K562 (cell line): Measurements from ENCODE around the gene TBC1D12. TPM values are rescaled to one million over a fixed set of nuclear protein-coding genes. Genes with fewer than 3 reads are reported as not detected.

Experiments
- EP400 ChIP-seq: fragments of 450-650 bp; IDR thresholded peaks from 2 replicates; pipeline ENCODE4 v1.6.1; 2017; ENCODE audit warnings: antibody characterized with exemption, mild to moderate bottlenecking, moderate library complexity
- L3MBTL2 ChIP-seq: fragments of 450-650 bp; IDR thresholded peaks from 2 replicates; pipeline ENCODE4 v1.6.1; 2016; ENCODE audit warnings: mild to moderate bottlenecking, moderate library complexity
- MAZ ChIP-seq, 2 experiments: fragments of 450-650 bp in 1 of 2; sonication (generic) in 1 of 2; formaldehyde crosslinking; IDR thresholded peaks in 1 of 2; conservative IDR thresholded peaks in 1 of 2; 2 replicates each; pipeline versions ENCODE4 v1.4.0 to v1.5.0; 2020; ENCODE audit warnings: mild to moderate bottlenecking in 1 of 2, missing genetic modification reagents in 1 of 2
- MGA ChIP-seq: fragments of 450-650 bp; IDR thresholded peaks from 2 replicates; pipeline ENCODE4 v1.6.1; 2016; ENCODE audit warnings: mild to moderate bottlenecking, moderate library complexity
- MYNN ChIP-seq, 2 experiments: sonication (generic); formaldehyde crosslinking in 1 of 2; IDR thresholded peaks; 2 replicates each; pipeline versions ENCODE4 v1.5.0 to v1.6.1; 2016 to 2020; ENCODE audit warnings: antibody characterized with exemption in 1 of 2, missing genetic modification reagents in 1 of 2
- PBX2 ChIP-seq, 2 experiments: IDR thresholded peaks in 1 of 2; conservative IDR thresholded peaks in 1 of 2; 2 replicates each; pipeline ENCODE4 v1.6.1; 2016; ENCODE audit warnings: low read depth in 2 of 2, mild to moderate bottlenecking in 1 of 2, missing compliant biosample characterization in 1 of 2, missing genetic modification characterization in 1 of 2, moderate library complexity in 1 of 2
- RBM25 ChIP-seq: fragments of 200-400 bp; formaldehyde crosslinking; IDR thresholded peaks from 2 replicates; pipeline ENCODE4 v1.6.1; 2018; ENCODE audit warnings: low read length, low read depth, moderate library complexity; ENCODE audit not compliant: severe bottlenecking
- RFX1 ChIP-seq: fragments of 450-650 bp; IDR thresholded peaks from 2 replicates; pipeline ENCODE4 v1.6.1; 2016; ENCODE audit warnings: mild to moderate bottlenecking, moderate library complexity
- SP2 ChIP-seq: IDR thresholded peaks from 2 replicates; pipeline ENCODE4 v1.6.1; 2011; ENCODE audit warnings: mild to moderate bottlenecking, low read depth, low read length, moderate library complexity; ENCODE audit not compliant: poor library complexity, severe bottlenecking; ENCODE audit errors: extremely low read depth
- ZBTB26 ChIP-seq: fragments of 450-650 bp; formaldehyde crosslinking; IDR thresholded peaks from 2 replicates; pipeline ENCODE4 v1.4.0; 2022; ENCODE audit warnings: missing genetic modification characterization
- polyA plus RNA-seq, 8 experiments: library from polyadenylated mRNA; depleted of rRNA in 4 of 8; stranded (reverse) in 5 of 8; unstranded in 3 of 8; fragments of >200 nt; fragmentation: Nextera tagmentation in 2 of 8; fragmentation: Illumina TruSeq in 1 of 8; extraction: Ambion mirVana in 2 of 8; extraction: Trizol in 1 of 8; gene quantifications; 2 replicates each; pipeline versions ENCODE4 v1.2.1 to v1.2.3, GENCODE V29; 2011 to 2014; ENCODE audit warnings: inconsistent platforms in 1 of 8, missing spikeins in 1 of 8
- total RNA-seq, 7 experiments: library from RNA; depleted of rRNA in 6 of 7; stranded (reverse); fragments of >200 nt in 6 of 7; fragmentation: Illumina TruSeq in 2 of 7; extraction: Trizol in 2 of 7; gene quantifications; 2 replicates each; pipeline versions ENCODE4 v1.2.1 to v1.2.3, GENCODE V29; 2011 to 2021; ENCODE audit warnings: low replicate concordance in 1 of 7

Gene TBC1D12
- total and polyA plus RNA-seq, 9 of the 15 experiments (the other 6 are each of a cell fraction or from before 2014, with no cell fraction given), result 2.1 to 6.7 (median 3.9) TPM

- TF ChIP-seq ZBTB26 (CRISPR knock-in tag) (no peak), MYNN (IDR thresholded peaks at IDR 0.05) (no peak), MYNN (CRISPR knock-in tag; IDR thresholded peaks at IDR 0.05) (no peak), SP2 (peak; percentile 81), RBM25 (peak; percentile 24), MGA (peak; percentile 74), PBX2 (CRISPR knock-in tag; IDR thresholded peaks at IDR 0.05; ENCODE audit: low read depth) (no peak), PBX2 (tag; conservative IDR thresholded peaks at IDR 0.05; ENCODE audit: low read depth) (peak; percentile 86), RFX1 (peak; percentile 60), L3MBTL2 (peak; percentile 86), EP400 (peak; percentile 44; the same call in 1 of the 2 replicates), MAZ (CRISPR knock-in tag; conservative IDR thresholded peaks at IDR 0.05 in 1 of 2, IDR thresholded peaks at IDR 0.05 in 1 of 2) (peak in 1 of 2 experiments; percentile 70; a peak in 2 of 4 replicates)
Observed at GRCh38 chr10:94402204-94402842, at the start of gene TBC1D12 (continued).
